Measurements from ENCODE around the gene KHK.

Gene KHK

DNA sequence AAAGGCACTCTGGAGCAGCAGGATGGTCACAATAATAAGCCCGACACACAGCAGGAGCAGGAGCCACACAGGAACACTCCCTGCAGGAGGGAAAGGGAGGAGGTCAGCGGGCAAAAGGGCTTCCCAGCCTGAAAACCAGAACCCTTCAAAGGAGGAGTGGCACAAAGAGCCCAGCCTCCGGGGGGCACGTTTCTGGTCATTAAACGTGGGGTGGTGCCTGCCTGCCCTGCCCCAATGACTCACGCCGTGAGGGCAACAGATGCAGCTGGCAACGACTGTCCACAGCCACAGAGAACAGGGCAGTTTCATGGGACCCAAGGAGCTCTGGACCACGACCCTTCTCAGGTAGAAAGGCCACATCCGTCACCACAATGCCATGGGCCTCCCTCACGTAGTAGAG, 44.9 kb downstream of the KHK start:
- DNase-seq = no peak

DNA sequence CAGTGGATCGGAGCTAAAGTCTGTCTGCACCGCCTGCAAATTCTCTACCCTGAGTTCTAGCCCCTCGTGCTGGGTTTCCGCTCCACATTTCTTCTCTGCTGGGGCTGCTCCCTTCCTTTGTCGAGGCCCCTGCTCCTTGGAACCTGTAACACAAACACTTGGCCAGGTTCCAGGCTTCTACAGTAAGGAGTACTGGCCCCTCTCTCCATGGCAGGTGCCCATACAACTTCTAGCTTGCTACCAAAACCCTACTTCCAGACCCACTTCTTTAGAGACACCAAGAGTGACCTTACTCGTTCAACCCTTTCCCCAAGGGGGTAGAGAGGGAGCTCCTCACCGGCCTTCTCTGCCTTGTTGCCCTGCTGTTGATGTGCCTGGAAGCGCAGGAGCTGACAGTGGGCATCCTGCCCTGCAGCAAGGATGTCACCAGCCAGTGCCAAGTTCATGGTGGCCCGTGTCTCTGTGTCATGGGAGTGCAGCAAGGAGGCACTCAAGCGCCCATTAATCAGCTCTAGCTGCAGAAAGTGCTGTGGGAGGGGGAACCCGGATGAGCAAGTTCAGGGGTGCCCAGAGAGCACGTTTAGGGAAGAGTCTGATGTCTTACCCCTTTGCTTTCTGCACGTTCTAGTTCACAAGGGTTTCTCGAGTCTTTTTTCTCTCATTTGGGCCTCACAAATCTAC, 46.8 kb downstream of the KHK start:
- DNase-seq = peak; percentile 48

DNA sequence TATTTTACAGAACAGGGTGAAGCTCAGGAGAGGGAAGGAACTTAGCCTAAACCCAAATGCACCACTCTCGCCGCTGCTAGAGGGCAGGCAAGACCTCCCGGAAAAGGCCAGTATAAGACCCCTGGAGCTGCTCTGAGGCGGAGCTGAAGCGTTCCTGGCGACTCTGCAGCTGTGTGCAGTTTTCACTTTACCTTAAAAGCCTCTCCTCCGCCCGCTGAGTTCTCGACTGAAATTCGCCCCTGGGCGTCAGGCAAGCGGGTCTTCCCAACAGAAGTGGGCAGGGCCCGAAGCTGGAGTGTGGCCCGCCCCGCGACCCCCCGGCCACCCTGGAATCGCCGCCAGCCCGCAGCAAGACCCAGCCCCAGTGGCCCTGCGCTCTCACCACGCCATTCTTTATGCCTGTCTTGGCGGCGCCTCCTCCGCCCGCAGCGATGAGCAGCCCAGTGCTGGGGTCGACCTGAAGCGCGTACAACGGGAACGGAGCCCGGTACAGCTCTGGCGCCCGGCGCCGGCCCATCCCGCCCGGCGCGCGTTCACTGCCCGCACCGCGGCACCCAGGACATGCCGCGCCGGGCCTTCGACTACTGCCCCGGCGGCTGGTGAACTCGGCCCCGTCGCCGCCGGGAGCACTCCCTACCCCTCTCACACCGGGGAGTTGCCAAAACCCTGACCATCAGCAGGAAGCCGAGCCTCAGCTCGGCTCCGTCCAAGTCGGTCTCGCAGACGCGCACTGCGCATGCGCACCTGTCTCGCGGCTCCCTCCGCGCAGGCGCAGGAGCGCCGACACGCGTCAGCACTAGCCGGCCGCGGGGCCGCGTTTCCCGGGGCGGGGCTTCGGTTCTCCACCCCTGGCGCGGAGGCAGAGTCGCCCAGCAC, 47.6 kb downstream of the KHK start, which contains the start of gene PREB:
Gene PREB, minus strand, starts transcription at position 732 of the 876 bp plus-strand sequence. Its CDS starts 215 bp downstream, at position 517.
- peak; percentile 99 for DNase-seq

DNA sequence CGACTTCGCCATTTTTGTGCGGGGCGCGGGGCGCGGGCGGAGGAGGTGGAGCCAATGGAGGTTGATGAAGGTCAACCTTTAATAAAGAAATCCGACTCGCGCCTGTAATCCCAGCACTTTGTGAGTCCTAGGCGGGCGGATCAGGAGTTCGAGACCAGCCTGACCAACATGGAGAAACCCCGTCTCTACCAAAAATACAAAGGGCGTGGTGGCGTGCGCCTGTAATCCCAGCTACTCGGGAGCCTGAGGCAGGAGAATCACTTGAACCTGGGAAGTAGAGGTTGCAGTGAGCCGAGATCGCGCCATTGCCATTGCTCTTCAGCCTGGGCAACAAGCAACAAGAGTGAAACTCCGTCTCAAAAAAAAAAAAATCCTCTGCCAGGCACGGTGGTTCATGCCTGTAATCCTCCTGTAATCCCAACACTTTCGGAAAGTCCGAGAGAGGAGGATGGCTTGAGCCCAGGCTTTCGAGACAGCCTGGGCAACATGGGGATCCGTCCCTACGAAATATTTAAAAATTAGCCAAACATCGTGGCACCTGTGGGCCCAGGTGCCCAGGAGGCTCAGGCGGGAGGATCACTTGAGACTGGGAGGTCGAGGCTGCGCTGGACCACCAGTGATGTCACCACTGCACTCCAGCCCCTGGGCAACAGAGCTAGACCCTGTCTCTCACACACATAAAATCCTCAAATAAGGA, 48.4 kb downstream of the KHK start:
- DNase-seq = no peak

DNA sequence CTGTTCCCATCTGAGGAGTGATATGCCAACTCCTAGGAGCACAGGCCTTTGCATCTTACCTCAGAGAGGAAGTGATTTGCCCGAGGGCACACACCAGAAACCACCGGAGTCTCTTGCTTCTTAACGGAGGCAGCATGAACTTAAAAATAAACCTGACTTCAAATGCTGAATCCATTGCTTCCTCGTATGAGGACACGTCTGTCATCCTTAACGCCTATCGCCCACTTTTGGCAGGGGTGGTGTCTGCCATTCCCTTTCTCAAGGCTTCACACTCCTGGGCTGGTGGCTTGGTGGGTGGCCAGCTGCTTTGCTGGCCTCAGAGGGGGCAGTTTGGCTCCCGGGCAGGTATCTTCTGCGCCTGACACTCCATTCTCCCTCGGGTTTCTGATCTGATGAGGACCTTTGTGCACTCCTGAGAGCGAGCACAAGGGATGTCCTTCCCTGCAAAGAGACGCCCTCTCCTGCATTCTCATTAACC, 48.9 kb downstream of the KHK start:
- no peak for DNase-seq

DNA sequence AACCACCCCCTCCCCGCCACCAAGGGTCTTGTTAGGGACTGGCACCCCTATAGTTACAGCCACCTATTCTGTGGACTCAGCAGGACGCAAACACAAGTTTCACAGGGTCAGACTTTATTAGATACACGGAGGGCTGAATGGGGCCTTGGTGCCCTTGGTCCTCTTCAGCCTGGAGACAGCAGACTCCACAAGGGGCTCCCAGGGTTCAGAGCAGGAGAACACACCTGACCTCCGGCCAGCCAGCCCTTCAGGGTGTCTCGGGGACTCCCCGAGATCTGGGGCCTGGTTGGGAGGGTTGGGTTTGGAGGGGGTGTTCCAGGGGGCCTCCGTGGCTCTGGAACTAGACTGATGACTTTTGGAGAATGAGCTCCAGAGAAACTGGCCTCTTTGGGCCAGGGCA, 50.2 kb downstream of the KHK start:
- no peak for DNase-seq

DNA sequence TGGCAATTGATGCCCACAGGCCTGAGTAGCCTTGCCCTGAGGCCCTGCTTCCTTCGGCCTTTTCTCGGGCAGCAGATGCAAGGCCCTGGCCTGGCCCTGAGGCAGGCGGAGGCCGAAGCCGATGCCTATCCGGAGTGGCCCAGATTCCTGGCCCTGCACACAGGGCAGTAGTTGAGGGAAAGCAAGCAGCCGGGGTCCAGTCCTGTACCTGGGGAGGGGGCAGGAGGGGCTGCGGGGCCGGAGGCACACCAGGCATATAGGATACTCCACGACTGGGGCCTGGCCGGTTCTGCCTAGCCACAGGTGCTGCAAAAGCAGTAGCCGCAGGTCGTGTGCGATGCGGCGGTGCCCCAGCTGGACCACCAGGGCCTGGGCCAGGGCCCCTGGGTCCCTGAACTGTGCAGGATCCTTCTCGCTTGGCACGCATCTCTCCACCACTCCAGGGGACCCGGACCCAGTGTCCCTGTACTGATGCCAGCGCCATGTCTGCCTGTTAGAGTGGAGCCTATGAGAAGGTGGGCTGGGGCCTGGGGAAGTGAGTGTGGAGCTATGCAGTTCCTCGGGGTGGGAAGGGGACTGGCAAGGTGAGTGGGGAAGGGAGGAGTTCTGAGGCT, 50.9 kb downstream of the KHK start:
- no peak for DNase-seq

DNA sequence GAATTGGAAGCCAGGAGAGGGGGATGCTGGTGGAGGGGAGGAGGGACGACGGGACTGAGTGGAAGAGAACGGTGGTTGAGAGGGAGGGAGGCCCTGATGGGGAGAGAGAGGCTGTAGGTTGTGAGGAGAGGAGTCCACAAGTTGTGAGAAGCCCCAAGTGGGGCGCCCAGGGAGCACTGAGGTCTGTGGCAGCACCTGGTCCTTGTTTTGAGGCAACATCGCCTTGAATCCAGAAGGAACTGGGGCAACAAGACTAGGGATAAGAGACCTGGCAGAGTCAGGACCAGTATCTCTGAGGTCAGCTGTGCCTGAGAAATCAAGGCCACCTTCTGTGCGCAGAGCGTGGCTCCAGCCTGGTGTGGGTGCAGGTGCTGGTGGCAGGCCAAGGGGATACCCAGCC, 51.5 kb downstream of the KHK start:
- DNase-seq = no peak

DNA sequence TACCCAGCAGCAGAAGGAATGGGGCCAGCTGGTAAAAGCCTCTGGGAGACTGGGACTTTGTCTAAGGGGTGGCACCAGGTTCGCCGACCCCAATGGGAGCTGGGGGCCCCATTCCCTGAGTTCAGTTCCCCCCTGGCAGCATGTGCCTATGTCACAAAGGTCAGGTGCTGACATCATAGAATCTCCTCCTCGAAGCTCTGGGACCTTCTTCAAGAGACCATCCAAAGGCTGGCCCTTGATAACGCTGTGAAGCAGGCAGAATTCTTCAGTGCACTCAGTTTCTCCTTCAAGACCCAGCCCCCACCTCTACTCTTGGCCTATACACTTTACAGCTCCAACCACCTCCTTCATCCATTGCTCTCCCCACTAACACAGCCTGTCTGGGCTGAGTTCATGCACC, 52.7 kb downstream of the KHK start, which contains the start of gene PRR30:
Gene PRR30, minus strand, starts transcription at position 101 of the 400 bp plus-strand sequence. CDS start 1,081 bp downstream, outside the sequence.
- no peak for DNase-seq

DNA sequence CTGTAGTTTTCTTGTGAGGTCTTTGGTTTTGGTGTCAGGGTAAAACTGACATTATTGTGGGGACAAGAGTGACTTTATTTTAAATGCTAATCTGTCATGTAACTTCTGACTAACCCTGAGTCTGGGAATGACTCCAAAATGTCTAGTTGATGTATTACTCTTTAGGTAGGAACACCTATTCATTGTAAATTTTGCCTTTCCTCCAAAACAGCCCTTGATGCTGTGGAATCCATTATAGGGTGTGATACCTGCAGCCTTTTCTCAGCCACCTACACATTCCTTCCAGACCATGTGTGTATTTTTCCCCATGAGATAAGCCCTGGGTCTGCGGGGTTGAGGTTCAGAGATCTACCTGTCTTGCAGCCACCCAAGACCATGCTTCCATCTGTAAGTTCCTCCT, 56.7 kb downstream of the KHK start:
- DNase-seq = no peak

DNA sequence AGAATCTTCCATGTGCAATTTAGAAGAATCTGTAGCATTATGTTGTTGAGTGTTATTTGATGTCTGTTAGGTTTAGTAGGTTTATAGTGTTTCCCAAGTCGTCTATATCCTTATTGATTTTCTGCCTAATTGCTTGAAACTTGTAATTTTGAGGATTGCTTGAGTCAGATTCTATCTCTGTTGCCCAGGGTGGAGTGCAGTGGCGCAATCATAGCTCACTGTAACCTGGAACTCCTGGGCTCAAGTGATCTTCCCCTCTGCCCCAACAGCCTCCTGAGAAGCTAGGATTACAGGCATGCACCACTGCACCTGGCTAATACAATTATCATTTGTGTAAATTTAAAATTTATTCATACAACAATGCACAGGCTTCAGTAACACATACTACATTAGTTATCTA, 59.1 kb downstream of the KHK start:
- DNase-seq = no peak

DNA sequence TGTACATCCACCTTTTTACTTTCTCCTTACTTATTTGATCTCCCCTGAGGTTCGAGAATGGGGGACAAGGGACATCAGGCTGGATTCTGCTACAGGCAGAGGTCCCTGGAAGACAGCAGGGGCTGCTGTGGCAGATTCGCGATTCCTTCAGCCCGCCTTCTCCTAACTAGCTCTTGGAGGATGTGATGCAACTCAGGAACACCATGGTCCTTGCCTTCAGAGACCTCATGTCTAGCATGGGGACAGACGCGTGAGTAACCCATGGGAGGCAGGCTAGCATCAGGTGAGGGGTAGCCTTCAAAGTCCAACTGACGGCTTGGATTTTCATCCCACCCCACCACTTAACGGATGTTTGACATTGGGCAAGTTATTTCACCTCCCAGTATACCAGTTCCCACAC, 61.4 kb downstream of the KHK start:
- no peak for DNase-seq

DNA sequence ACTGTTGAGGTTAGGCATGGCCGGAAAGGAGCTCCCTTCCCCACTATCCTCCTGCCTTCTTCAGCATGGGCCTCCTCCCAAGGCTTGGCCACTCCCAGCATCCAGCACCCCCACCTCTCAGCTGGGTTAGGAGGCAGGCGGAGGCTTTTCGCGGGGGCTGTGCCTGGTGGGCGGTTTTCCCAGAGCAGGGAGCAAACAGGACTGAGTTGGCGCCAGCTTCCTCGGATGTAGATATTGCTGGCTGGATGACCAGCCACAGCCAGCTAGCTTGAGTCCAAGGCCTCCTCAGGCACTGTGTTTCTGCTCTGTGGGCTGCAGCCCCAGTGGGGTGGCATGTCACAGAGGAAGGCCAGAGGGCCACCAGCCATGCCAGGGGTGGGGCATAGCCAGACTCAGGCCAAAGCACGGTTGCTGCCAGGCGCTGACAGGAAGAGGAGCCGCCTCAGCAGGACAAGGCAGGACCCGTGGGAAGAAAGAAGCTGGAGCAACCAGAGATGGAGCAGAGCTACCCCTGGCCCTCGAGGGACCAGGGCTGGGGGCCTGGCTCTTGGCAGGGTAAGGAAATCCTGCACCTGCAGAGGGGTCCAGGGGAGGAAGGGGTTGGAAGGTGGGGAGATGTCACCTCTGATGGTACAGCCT, 62.3 kb downstream of the KHK start, which contains the start of gene TCF23:
Gene TCF23, plus strand, starts transcription at position 204 of the 639 bp plus-strand sequence. Its CDS starts 130 bp downstream, at position 334.
- no peak for DNase-seq

DNA sequence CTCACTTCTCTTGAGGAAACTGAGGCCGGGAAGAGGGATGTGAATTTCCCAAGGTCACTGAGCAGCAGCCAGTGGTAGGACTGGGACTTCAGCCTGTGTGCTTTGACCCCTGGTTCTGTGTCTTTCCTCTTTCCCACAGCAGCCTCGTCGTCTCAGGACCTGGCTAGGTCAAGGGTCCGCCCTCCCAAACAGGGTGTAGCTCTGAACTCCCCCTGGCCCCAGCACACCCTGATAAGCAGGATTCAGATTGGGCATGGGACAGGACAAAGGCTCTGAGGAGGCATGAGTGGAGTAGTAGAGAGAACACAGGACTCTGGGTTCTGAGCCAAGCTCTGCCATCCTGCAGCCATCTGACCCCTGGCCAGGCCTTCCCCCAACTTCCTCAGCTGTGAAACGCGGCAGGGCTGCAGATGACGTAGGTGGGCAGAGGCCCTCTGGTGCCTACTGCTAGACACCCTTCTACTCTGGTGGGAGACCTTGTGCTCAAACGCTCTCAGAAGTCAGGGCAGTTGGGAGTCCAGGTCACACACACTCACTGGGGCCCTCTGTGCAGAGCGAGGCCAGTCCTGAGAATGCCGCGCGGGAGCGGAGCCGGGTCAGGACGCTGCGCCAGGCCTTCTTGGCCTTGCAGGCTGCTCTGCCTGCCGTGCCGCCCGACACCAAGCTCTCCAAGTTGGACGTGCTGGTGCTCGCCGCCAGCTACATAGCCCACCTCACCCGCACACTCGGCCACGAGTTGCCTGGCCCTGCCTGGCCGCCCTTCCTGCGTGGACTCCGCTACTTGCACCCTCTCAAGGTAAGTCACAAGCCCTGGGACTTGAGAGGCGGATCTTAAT, 63.2 kb downstream of the KHK start:
- no peak for DNase-seq

All from activated CD4-positive, alpha-beta T cell treated with anti-CD3 and anti-CD28 coated beads for 48 hours (primary cell).